Loucy (cell line): ENCODE results near the gene ARHGEF39.

ENCODE experiments used
- H2AFZ ChIP-seq: fragments of 200-600 bp; sonication (generic); 2 replicates; pipeline ENCODE4 v1.6.0; 2016; ENCODE audit warnings: antibody characterized with exemption, mild to moderate bottlenecking, low read length, moderate library complexity
- H3F3A ChIP-seq: fragments of 200-600 bp; 2 replicates; pipeline ENCODE4 v1.6.0; 2016; ENCODE audit warnings: antibody characterized with exemption, low read depth, mild to moderate bottlenecking
- H3K27me3 ChIP-seq: fragments of 200-600 bp; sonication (generic); 2 replicates; pipeline ENCODE4 v1.6.1; 2014; ENCODE audit warnings: low read length, mild to moderate bottlenecking; ENCODE audit not compliant: insufficient read depth, poor library complexity, severe bottlenecking
- H3K36me3 ChIP-seq: fragments of 200-600 bp; sonication (generic); 2 replicates; pipeline ENCODE4 v1.6.1; 2016; ENCODE audit warnings: low read length; ENCODE audit not compliant: insufficient read depth
- H3K4me1 ChIP-seq: fragments of 200-600 bp; sonication (generic); 2 replicates; pipeline ENCODE4 v1.5.1; 2014; ENCODE audit warnings: low read length, mild to moderate bottlenecking; ENCODE audit not compliant: insufficient read depth, poor library complexity, severe bottlenecking
- H3K4me2 ChIP-seq: fragments of 200-600 bp; sonication (generic); 2 replicates; pipeline ENCODE4 v1.6.0; 2014; ENCODE audit warnings: antibody characterized with exemption, low read length, low read depth, mild to moderate bottlenecking; ENCODE audit not compliant: poor library complexity, severe bottlenecking
- H3K4me3 ChIP-seq: fragments of 200-600 bp; sonication (generic); 2 replicates; pipeline ENCODE4 v1.5.1; 2014; ENCODE audit warnings: low read length, mild to moderate bottlenecking, mixed read lengths; ENCODE audit not compliant: poor library complexity, severe bottlenecking
- H3K79me2 ChIP-seq: fragments of 200-600 bp; sonication (generic); 2 replicates; pipeline ENCODE4 v1.6.1; 2014; ENCODE audit warnings: low read length; ENCODE audit not compliant: insufficient read depth
- H3K9ac ChIP-seq: fragments of 200-600 bp; sonication (generic); 2 replicates; pipeline ENCODE4 v1.6.0; 2014; ENCODE audit warnings: mild to moderate bottlenecking, low read depth, low read length, moderate library complexity; ENCODE audit not compliant: poor library complexity, severe bottlenecking
- H3K9me2 ChIP-seq: fragments of 200-600 bp; sonication (generic); replicated peaks from 2 replicates; pipeline ENCODE4 v1.6.1; 2016; ENCODE audit warnings: low read depth, low read length, mixed read lengths
- H3K9me3 ChIP-seq: fragments of 200-600 bp; sonication (generic); 2 replicates; pipeline ENCODE4 v1.6.1; 2014; ENCODE audit warnings: mild to moderate bottlenecking, antibody characterized with exemption, low read length, low read depth; ENCODE audit not compliant: insufficient read depth
- H4K20me1 ChIP-seq: fragments of 200-600 bp; sonication (generic); 2 replicates; pipeline ENCODE4 v1.6.0; 2014; ENCODE audit warnings: antibody characterized with exemption, low read length, mild to moderate bottlenecking; ENCODE audit not compliant: insufficient read depth, poor library complexity, severe bottlenecking
- EZH2phosphoT487 ChIP-seq: fragments of 200-600 bp; IDR thresholded peaks from 2 replicates; pipeline ENCODE4 v1.6.1; 2018; ENCODE audit warnings: antibody characterized with exemption, mild to moderate bottlenecking, moderate library complexity, borderline replicate concordance
- TF ChIP-seq, protein P1 (sequence below): fragments of 200-600 bp; sonication (generic); conservative IDR thresholded peaks from 2 replicates; pipeline ENCODE4 v1.5.1; 2014; ENCODE audit warnings: mild to moderate bottlenecking, antibody characterized with exemption, low read length

Gene ARHGEF39

DNA sequence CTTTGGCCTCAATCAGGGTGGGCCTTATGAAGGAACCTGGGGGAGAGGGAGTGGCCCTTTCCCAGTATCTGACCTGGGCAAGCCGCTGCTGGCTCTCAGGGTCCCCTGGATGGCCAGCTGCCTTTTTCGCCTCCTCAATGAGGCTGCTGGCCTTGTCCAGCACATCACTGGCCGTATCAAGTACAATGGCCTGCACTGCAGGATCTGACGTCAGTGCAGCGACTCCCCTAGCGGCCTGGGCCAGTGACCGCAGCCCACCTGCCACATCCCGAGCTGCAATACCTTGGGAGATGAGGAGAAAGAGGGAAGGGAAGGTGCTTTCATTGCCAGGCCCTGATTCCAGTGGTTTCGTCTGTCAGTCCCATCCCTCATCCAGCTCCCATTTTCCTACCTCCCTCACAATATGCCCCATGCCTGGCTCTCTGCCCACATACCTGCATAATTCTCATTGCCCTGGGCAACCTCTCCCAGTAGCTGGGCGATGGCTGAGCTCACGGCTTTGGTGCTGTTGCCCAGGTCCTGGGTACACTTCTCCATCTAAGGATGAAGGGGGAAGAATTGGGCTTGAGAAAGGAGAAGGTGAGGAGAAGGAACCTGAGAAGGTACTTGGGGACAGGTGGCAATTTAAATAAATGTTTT, 47.9 kb upstream of the ARHGEF39 start:
- H3K9me2 ChIP-seq = no peaks in the 10 kb centered on the region
- H2AFZ ChIP-seq = no peak overlapping the region
- H3K27me3 ChIP-seq = no peaks in the 10 kb centered on the region
- no peak for TF ChIP-seq EZH2phosphoT487
- TF ChIP-seq, protein P1, sequence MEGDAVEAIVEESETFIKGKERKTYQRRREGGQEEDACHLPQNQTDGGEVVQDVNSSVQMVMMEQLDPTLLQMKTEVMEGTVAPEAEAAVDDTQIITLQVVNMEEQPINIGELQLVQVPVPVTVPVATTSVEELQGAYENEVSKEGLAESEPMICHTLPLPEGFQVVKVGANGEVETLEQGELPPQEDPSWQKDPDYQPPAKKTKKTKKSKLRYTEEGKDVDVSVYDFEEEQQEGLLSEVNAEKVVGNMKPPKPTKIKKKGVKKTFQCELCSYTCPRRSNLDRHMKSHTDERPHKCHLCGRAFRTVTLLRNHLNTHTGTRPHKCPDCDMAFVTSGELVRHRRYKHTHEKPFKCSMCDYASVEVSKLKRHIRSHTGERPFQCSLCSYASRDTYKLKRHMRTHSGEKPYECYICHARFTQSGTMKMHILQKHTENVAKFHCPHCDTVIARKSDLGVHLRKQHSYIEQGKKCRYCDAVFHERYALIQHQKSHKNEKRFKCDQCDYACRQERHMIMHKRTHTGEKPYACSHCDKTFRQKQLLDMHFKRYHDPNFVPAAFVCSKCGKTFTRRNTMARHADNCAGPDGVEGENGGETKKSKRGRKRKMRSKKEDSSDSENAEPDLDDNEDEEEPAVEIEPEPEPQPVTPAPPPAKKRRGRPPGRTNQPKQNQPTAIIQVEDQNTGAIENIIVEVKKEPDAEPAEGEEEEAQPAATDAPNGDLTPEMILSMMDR = no peak
- no peaks in the 10 kb centered on the region for H3K4me1 ChIP-seq
- no peak overlapping the region for H3K4me3 ChIP-seq
- no peaks in the 10 kb centered on the region for H3F3A ChIP-seq
- no peaks in the 10 kb centered on the region for H3K9me3 ChIP-seq
- no peaks in the 10 kb centered on the region for H4K20me1 ChIP-seq
- no peaks in the 10 kb centered on the region for H3K79me2 ChIP-seq
- H3K36me3 ChIP-seq = peaks cover 92% of the 10 kb centered on the region
- no peak overlapping the region for H3K4me2 ChIP-seq
- no peak overlapping the region for H3K9ac ChIP-seq

DNA sequence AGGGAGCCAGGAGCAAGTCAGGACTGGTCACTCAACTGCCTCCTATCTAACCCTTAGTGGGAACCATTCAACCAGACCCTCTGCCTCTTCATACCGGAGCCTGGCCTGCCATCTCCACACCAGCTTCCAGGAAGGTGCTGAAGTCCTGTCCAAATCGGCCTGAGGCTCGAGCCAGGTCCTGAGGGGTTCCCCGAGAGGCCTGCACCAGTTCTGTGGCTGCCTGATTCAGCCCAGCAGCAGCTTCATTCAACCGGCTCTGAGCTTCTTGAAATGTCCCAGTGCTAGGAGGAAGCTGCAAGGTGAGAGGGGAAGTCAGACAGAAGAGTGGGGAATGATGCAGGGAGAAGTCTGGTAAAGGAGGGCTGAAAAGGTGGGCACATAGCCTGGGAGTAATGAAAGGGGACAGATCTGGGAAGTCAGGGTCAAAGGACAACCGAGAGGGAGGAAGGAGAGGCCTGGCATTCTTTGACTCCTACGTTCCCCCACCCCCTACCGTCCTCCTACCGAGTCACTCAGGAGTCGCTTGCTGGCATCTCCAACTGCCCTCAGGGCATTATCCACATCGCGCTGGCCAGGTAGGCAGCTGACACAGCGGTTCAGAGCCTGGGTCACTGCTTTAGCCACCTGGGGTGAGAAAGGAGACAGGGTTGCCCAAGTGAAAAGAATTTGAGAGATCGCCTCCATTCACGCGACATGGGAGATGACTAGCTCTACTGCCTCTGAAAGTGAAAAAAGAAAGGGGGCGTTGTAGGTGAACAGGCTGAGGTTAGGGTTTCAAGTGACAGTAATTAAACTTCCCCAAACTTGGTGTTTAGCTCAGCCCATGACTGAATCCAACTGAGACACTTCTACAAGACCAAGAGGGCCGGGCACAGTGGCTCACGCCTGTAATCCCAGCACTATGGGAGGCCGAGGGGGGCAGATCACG, 46.8 kb upstream of the ARHGEF39 start:
- Histone ChIP-seq H4K20me1 (no peaks in the 10 kb centered on the region), H3F3A (no peaks in the 10 kb centered on the region), H3K4me2 (no peak overlapping the region), H3K36me3 (peaks cover 92% of the 10 kb centered on the region), H3K4me3 (no peak overlapping the region), H3K9me2 (no peaks in the 10 kb centered on the region), H3K9ac (no peak overlapping the region), H3K79me2 (no peaks in the 10 kb centered on the region), H3K9me3 (no peaks in the 10 kb centered on the region), H2AFZ (no peak overlapping the region), H3K27me3 (no peaks in the 10 kb centered on the region), H3K4me1 (no peaks in the 10 kb centered on the region)
- TF ChIP-seq, protein P1 = no peak
- TF ChIP-seq EZH2phosphoT487 = no peak

DNA sequence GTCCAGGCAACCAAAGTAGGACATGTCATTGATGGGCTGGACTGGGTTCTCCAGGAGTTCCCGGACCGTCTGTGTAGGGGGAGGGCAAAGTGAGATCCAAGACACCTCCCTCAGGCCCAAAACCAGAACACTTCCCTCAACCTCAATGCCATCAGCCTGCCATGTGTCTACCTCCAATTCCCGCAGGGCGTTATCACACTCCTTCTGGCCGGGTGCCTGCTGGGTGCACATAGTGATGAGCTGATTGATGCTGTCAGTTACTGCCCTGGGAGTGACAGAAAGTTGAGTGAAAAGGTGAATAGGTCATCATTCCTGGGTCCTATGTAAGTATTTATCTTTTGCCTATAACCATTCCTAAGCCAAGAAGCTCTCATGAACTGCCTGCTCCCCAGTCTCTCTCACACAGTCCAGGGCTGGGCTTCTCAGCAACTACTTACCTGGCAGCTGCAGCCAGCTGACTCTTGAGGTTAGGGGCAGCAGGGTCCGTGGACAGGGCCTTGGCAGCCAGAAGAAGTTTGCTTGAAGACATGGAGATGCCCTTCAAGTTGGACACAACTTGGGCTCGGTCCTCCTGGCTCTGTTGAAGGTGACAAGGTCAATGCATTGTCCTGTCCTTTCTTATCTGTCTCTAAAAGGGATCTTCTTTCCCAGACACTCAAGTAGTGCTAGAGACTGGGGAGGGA, 46.0 kb upstream of the ARHGEF39 start:
- Histone ChIP-seq H3K4me2 (no peak overlapping the region), H3K79me2 (no peaks in the 10 kb centered on the region), H3K27me3 (no peaks in the 10 kb centered on the region), H3K9me3 (no peaks in the 10 kb centered on the region), H4K20me1 (no peaks in the 10 kb centered on the region), H3K9me2 (no peaks in the 10 kb centered on the region), H2AFZ (no peak overlapping the region), H3K36me3 (peaks cover 92% of the 10 kb centered on the region), H3K4me3 (no peak overlapping the region), H3K9ac (no peak overlapping the region), H3K4me1 (no peaks in the 10 kb centered on the region), H3F3A (no peaks in the 10 kb centered on the region)
- TF ChIP-seq, protein P1 = no peak
- no peak for TF ChIP-seq EZH2phosphoT487
